DMS 273 (cell line): Measurements from ENCODE around the gene MNT.

Experiments used
- DNase-seq: peaks from one replicate; lab custom pipeline; 2025; ENCODE audit not compliant: unreplicated experiment; lab: John Stamatoyannopoulos, UW

The MNT gene

DNA sequence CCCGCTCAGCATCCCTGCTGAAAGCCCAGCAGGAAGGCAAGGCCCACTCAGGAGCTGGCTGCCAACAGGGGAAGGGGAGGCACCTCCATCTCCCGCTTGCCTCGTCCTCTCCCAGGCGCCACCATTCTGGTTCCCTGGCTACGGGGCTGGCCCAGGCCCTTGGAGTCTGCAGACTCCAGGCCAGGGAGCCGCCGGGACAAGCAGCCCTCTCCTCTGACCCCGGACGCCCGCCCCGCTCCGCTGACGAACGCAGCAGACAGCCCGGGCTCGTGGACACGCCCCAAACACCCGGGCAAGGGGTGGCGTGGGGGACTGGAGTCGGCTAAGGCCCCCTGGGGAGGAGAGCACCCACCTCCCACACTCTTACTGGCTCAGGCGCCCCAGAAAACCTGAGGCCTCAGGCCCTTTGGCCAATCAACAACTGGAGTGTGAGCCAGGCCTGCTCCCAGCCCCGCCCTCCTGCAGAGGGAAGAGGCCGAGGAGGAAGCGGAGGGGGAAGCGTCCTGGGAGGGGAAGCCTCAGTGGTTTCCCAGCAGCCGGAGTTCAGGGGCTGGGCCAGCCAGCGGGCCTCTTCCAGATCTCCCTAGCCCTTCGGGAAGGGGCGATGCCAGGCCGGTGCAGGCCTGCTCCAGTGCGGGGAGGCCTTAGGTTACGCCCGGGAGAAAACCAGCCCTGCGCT, 4.2 kb downstream of the MNT start:
- DNase-seq: peak; percentile 80

DNA sequence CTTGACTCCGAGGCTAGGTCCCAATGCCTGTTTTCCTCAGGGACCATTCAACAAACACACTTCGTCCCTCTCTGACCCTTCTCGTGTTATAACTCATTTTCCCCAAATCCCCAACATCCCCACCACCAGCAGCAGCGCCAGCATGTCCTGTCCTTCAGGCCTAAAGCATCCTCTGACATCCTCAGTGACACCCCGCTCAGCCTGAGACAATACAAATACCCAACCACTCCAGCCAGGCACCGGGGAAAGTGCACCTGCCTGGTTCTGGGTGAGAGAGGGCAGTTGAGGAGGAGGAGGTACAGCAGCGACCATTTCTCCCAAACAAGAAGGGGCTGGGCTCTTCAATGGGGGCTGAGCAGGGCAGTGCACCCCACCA, 4.7 kb downstream of the MNT start:
- DNase-seq: no peak

DNA sequence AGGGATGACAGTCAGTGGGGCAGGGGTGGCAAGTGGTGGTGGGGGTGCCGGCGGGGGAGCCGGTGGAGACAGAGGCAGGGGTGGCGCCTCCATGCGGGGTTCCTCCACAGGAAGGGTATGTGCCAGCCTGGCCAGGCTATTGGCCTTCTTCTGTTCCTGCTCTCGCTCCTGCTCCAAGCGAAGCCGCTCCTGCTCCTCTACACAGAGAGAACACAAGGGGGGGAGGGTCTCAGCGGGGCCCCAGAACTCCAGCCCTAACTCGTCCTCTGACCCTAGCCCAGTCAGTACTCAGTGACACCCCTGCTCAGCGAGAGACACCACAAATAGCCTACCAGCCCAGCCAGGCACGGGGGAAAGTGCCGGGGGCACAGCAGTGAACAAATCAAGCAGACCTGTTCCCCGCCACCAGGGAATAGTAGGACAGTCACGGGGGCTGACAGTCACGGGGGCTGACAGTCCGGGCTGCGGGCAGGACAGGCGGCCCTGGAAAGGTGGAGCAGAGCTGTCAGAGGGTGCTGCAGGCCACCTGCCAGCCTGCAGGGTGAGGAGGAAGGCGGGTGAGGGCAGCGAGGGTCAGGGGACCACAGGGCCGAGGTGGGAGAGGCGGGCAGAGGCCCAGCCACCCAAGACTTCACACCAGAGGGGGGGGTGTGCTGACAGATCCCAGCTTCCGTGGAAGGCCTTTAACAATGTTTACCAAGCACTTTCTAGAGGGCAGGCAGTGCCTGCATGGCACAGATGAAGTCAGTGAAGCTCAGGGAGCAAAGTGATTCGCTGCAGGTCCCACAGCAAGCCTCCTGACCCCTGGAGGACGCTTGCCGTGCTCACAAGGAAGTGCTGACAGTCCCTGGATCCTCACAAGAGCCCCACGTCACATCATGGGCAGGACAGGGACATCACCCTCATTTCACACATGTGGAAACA, 5.3 kb downstream of the MNT start:
- peak; percentile 47 for DNase-seq

DNA sequence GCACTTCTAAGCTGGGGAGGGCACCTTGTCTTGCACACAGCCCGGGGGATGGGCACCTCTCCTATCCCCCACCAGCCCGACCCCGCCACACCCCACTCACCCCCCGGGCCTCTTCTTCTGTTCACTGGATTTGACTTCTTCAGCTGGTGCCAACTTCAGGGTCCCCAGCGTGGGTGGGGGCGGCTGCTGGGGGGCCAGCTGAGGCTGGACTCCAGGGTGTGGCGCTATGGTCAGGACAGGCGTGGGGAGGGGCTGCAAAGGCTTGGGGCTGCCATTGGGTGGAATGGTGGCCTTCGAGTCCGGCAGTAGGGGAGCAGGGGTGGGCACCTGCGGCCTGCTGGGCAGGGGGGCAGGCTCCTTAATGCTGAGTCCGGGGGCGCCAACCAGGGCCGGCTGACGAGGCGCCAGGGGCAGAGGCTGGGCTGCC, 6.1 kb downstream of the MNT start:
- no peak for DNase-seq

DNA sequence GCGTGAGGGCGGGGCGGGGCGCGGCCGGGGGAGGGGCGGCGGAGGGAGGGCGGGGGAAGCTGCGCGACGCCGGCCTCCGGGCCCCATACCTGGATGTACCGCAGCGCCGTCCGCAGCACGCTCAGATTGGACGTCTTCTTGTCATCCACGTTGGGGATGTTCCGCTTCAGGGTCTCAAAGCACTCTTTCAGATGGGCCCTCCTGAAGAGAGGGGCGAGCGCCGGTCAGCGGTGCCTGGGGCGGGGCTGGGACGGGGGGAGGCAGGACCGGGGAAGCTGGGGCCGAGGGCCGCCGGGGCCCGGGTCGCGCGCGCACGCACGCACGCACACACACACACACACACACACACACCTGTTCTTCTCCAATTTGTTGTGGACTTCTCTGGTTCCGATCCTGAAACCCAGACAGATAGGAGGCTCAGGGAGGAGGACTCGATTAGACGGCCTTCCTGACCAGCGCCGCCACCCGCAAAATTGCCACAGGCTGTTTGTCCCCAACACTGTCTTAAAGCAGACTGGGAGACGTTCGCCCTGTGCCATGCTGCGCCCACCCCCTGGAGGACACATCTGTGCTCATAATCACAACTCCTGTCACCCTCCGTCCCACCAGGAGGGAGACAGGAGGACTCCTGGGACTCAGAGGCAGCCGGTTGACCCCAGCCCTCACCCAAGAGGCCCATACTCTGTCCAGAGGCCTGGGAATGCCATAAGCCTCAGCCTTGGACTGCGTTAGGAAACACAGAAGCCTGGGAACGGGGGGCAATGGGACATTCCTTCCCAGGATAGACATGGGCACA, 6.7 kb downstream of the MNT start:
- DNase-seq: no peak

DNA sequence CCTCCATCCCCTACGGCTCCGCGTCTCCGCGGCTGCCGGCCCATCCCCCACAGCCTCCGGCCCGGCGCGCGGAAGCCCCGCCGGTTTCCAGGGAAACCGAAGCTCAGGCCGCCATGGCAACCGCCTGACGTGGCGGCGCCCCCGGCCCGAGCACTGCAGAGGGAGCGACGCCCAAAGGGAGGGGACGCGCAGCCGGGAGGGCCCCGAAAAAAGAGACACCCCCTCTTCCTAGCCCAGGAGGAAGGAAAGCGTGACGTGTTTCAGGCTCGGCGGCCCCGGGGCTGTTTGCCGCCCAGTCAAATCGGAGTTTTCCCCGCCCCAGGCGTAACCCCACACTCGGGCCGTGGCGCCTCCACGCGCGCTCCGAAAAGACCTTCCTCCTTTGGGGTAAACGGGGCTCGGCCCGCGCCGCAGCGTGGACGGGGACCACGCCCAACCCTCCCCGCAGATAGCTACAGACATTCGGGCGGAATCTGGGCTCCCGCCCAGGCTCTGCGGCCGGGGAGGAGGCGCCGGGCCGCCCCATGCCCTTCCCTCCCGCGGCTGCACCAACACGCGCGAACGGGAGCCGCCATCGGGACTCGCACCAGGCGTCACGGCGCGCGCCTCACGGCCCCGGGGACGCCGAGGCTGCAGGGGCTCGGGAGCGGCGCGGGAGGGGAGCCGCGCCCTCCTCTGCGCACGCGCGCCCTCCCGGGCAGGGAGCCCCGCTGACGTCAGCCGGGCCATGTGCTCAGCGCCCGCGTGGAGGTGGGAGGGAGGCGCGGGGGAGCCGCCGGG, 7.5 kb downstream of the MNT start:
- peak; percentile 93 for DNase-seq

DNA sequence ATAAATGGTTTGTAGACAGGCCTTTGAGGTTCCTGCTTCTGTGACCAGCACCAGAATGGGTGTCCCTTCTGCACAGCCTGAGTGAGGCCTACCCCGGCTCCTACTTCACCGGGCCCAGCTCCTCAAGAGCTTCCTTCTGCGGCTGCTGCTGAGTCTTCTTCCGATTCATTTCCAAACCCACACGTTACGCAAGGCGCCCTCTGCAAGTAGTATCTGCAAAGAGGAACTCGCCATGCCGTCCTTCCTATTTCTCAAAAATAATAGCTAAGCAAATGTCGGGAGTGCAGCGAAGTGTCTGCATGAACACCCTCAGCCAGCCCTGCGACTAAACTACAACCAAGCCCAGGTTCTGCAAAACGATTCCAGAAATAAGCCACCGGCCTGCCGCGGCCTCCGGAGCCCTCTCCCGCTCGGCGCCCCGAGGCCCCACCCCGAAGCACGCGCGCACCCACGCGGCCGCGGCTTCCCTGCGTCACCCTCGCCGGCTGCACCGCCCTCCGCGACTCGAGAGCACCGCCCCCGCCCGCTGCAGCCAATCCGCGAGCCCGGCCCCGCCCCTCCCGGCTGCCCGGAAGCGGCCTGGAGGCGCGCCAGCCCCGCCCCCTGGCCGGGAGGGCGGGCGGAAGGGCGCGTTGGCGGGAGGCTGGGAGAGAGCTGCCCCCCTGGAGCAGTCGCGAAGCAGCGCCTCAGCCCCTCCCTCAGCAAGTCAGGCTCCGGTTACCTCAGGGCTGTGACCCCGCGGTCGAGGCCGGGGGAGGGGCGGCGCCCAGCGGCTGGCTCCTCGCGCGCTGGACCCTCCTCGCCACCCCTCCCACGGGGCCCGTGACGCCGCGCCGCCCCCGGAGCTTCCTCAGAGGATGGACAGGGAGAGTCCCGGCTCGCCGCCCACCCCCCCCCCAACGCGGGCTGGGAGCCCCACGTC, 8.3 kb downstream of the MNT start:
- peak; percentile 96 for DNase-seq

DNA sequence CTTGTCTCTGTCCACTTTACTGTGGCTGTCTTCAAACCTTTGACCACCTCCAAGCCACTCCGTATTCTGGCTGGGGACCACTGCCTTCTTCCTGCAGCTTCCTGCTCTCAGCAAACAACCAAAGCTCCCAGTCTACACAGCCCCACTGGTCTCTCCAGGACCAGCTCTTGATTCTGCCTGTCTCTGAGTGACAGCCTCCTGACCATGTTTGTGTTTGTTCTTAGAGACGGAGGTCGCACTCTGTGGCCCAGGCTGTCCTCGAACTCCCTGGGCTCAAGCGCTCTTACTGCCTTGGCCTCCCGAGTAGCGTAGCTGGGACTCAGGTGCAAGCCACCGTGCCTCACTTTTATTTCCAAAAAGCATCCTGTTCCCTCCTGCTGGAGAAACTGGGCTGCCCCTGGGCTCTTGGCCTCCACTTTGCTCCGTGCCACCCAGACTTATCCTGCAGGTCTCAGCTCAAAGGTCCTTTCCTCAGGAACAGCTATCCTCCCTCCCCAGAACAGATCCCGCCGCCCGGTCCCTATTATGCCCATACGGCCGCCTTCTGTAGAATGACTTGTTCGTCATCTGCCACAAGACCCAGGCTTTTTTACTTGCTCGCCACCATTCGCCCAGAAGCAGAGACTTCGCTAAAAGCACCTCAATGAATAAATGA, 9.1 kb downstream of the MNT start:
- no peak for DNase-seq

DNA sequence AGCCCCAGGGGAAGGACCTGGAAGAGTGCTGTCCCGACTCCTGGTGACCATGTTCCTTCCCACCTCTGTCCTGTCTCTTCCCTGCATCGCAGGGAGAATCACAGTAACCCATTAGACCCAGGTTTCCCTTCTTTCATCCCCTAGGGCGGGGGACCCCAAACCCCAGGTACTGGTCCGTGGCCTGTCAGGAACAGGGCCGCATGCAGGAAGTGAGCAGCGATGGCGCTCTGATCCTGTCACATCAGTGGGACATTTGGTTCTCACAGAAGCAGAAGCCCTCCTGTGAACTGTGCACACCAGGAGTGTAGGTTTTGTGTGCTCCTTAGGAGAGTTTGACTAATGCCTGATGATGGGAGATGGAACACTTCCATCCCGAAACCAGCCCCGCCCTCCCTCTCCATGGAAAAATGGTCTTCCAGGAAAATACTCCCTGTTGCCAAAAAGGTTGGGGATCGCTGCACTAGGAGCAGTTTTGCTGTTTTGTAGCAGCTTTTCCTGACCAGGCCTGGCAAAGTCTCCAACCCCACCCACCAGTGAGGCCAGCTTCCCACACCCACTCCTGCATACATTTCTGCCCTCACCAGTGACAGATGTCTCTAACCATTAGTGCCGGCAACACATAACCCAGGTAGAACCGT, 10.5 kb downstream of the MNT start:
- DNase-seq: peak; percentile 38

DNA sequence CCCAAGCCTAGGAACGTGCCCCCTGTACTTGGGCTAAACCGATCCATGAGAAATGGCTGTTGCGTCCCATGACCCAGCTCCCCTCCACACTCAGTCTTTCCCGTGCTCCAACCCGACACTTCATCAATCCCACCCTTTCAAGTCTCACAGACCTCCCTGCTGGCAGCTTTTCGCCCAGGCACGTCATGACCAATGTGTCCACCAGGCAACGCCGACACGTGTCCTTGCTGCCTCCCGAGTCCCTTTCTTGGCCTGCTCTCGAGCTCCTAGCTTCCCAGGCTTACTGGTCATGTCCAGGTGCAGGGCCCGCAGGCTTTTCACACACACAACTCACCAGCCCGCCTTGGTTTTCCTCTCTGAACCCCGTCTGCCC, 12.2 kb downstream of the MNT start:
- DNase-seq: peak; percentile 39

DNA sequence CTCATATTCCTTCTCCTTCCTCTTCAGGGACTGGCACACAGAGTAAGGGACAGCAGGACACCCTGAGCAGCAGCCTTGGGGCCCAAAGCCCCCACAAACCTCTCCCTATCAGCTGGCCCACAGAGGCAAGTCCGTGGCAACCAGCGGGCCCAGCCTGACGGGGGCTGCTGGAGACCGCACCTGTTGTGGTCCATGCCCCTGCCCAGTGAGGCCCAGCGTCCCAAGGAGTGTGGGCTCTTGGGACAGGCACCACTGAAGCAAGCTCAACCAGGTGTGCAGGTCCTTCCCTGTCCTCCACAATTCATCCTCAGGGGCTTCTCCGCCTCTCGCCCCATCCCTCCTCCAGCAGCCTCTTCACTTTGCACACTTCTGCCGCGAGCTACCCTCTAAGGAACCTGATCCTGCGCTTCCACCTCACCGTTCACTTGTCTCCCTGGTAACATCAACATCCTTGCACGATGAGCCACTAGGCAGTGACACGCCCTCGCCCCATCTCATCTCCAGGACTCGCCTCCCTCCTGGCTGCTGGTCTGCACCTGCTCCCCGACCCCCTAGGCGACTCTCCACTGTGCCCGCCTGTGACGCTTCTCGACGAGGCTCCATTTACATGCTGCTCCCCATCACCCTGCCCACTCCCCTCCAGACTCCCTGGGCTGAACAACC, 12.7 kb downstream of the MNT start:
- no peak for DNase-seq

DNA sequence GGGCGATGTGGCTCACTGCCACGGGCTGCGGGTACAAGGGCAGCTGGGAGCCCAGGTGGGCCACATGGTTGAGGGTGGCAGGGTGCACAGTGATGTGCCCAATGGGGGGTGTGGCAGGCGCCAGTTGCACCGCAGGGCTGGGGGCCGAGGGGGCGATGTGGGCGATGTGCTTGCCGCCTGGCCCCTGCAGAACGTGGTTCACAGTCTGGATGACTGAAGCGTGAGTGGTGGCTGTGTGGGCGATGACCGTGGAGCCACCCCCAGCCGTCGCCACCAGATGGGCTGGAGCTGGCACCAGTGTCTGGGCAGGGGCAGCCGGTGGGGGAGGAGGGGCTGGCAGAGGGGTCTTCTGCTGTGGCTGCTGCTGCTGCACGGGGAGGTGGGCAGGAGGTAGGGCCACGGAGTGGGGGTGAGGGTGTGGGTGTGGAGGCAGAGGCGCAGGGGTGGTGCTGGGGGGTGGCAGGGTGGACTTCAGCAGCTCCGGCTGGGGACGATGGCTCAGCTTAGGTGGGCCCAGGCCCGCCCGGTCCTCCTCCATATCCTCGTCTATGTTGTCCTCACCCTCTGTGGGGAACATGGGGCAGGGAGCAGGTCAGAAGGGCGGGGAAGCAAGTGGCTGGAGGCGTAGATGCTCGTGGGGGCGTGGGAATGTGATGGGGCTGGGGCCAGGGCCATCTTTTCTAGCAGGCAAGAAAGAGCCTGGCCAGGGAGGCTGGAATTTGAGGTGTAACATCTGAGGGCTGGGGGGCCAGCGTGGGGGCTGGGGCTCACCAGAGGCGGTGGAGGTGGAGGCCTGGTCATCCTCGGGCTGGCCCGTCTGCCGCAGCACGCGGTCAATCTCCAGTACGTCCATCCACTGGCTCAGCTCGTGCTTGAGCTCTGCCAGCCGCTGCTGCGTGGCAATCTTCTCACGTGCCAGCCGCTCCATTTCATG, 13.5 kb downstream of the MNT start:
- DNase-seq: no peak

DNA sequence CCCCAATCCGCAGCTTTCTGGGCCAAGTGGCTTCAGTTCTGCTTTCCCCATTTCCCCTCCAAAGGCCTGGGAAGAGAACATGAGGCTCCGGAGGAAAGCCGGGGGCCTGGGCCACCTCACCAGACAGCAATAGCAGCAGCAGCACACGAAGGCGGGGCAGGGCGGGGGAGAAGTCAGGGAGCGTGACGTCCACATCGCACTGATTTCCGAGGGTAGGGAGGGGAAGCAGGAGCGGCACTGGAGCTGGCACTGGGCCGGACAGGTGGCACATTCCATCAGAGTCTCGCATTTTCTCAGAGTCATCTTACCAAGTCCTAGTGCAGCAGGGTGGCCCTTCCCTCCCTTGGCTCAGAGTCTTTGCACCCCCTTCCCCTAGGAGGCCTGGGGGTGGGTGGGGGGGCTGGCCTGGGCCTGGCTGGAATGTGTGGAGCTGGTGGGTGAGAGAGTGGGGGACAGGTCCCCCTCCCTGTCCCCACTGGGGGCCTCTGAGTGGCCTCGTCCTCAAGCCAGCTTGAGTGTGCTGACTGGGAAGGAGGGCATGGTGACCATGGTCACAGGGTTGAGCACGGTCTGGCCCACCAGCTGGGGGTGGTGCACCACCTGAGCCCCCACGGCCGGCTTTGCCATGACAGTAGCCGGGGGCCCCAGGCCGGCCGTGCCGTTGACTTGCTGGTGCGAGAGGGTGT, 14.3 kb downstream of the MNT start:
- no peak for DNase-seq

DNA sequence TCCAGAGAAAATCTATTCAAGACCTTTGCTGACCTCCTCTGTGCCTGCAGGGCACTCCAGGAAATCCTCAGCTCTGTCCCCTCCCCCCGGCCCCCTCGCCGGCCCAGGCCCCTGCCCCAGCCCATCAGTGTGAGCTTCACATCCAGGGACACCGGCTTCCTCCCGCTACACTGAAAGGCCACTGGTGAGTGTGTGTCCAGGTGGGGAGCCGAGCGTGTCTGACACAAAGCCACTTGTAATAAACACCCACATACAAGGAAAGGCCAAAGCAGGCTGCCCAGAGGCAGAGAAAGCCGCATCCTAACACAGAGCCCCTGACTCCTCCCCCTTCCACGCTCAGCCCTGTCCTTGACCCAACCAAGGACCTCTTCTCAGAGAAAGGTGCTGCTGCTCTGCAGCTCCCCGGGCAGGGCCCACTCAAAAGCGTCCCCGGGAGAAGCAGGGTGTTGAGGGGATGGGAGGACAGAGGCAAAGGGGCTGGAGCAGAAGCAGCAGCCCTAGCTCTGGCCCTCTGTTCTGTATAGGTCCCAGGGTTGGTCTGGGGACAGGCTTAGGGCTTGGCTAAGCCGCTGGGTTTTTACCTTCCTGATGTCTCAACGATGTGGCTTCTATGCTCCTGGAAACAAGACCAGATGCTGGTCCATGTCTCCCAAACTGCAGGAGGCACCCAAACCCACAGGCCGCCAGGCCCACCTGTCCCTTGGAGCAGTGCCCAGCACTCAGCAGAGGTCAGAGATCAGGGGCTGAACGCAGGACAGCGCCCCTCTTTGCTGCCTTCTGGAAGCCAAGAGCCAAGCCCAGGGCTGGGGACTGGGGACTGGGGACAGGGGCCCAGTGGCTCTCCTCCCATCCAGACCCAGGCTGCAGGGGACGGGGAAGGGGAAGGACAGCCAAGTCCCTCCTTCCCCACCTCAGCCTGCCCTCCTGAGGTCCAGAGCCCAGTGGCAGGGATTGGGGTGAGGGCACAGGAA, 15.3 kb downstream of the MNT start:
- peak; percentile 28 for DNase-seq

DNA sequence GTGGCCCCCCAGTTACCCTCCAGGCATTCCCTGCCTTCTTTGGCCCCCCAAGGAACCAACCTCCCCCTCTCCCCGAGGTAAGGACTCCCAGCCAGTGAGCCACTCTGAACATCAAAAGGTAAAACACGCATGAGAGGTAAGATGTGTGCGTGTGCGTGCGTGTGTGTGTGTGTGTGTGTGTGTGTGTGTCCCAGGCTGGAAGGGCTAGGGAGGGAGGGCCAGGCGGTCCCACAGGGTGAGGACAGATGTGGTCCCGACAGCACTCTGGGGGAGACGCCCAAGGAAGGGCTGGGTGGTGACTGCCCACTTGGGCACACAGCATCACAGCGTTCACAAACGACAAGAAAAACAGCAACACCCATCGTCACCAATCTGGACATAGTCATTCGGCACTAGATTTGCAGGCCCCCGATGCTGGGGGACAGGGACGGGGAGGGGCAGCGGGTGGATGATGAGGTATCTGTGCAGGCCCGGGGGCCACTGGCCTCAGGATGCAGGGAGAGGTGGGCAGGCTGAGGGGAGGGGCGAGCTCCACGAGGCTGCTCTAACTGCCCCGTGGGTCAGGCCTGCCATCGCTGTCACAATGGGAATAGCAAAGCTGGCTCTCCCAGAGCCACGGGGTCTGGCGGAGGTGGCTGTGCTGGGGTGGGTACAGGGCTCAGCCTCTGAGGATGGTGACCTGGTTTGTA, 16.3 kb downstream of the MNT start:
- no peak for DNase-seq
